Stimulated activated CD4-positive, alpha-beta T cell treated with anti-CD3 and anti-CD28 coated beads, TNF-alpha, amount 100 ng/mL, for 48 hours (primary cell): ENCODE measurements around the gene EXOC1.

Experiments
- DNase-seq, 3 donors: peaks; one replicate each; pipeline ENCODE4 v3.0.0-alpha.2; 2020; ENCODE audit warnings: low read depth in 3 of 3

EXOC1 gene

GRCh38 chr4:55951191-55951922 is 97.9 kb downstream of the EXOC1 start:
- no peak for DNase-seq
